ENCODE measurements around the gene PTPRR.

Gene PTPRR

GRCh38 chr12:70772836-70773235 is 147.7 kb downstream of the PTPRR start:
- no peaks in the 10 kb centered on the region for H3K4me1 Mint-ChIP-seq
- no peak overlapping the region for H3K27ac Mint-ChIP-seq
- no peaks in the 10 kb centered on the region for H3K27me3 Mint-ChIP-seq

GRCh38 chr12:70771581-70771980 is 149.0 kb downstream of the PTPRR start:
- ATAC-seq (no peak), DNase-seq (no peak)
- peaks cover 5% of the 10 kb centered on the region for H3K9me3 Mint-ChIP-seq
- no peaks in the 10 kb centered on the region for H3K4me1 Mint-ChIP-seq
- H3K27me3 Mint-ChIP-seq, result no peaks in the 10 kb centered on the region
- H3K36me3 Mint-ChIP-seq (ENCODE audit: low read depth), result no peaks in the 10 kb centered on the region
- H3K27ac Mint-ChIP-seq, result no peak overlapping the region
- no peak overlapping the region for H3K4me3 Mint-ChIP-seq

More at GRCh38 chr12:70772836-70773235, 147.7 kb downstream of the PTPRR start:
- Mint-ChIP-seq H3K36me3 (ENCODE audit: low read depth) (no peaks in the 10 kb centered on the region), H3K9me3 (no peaks in the 10 kb centered on the region), H3K4me3 (no peak overlapping the region)
- DNase-seq (no peak), ATAC-seq (no peak)

GRCh38 chr12:70763666-70764065 is 156.9 kb downstream of the PTPRR start:
- Mint-ChIP-seq H3K4me1 (no peaks in the 10 kb centered on the region), H3K27ac (no peak overlapping the region), H3K36me3 (ENCODE audit: low read depth) (no peaks in the 10 kb centered on the region), H3K4me3 (no peak overlapping the region), H3K9me3 (peaks cover 9% of the 10 kb centered on the region), H3K27me3 (no peaks in the 10 kb centered on the region)
- DNase-seq (no peak), ATAC-seq (no peak)

GRCh38 chr12:70762000-70762399 is 158.5 kb downstream of the PTPRR start:
- H3K27me3 Mint-ChIP-seq, result no peaks in the 10 kb centered on the region
- H3K4me1 Mint-ChIP-seq, result no peaks in the 10 kb centered on the region
- no peak overlapping the region for H3K4me3 Mint-ChIP-seq
- ATAC-seq (no peak), DNase-seq (no peak)
- no peak overlapping the region for H3K27ac Mint-ChIP-seq
- H3K9me3 Mint-ChIP-seq, result peaks cover 4% of the 10 kb centered on the region
- no peaks in the 10 kb centered on the region for H3K36me3 Mint-ChIP-seq (ENCODE audit: low read depth)

- H3K27ac Mint-ChIP-seq, result no peak overlapping the region
- H3K9me3 Mint-ChIP-seq, result no peaks in the 10 kb centered on the region
- ATAC-seq (no peak), DNase-seq (no peak)
- H3K4me1 Mint-ChIP-seq, result no peaks in the 10 kb centered on the region
- H3K36me3 Mint-ChIP-seq (ENCODE audit: low read depth), result no peaks in the 10 kb centered on the region
- no peak overlapping the region for H3K4me3 Mint-ChIP-seq
- no peaks in the 10 kb centered on the region for H3K27me3 Mint-ChIP-seq
Measured at GRCh38 chr12:70759161-70759918, 161.2 kb downstream of the PTPRR start.

GRCh38 chr12:70758494-70758845 is 162.1 kb downstream of the PTPRR start:
- ATAC-seq, result no peak
- Mint-ChIP-seq H3K27me3 (no peaks in the 10 kb centered on the region), H3K4me3 (no peak overlapping the region), H3K4me1 (no peaks in the 10 kb centered on the region), H3K9me3 (no peaks in the 10 kb centered on the region), H3K36me3 (ENCODE audit: low read depth) (no peaks in the 10 kb centered on the region), H3K27ac (no peak overlapping the region)
- DNase-seq, result no peak

- ATAC-seq (no peak), DNase-seq (no peak)
- H3K4me1 Mint-ChIP-seq, result no peaks in the 10 kb centered on the region
- H3K27ac Mint-ChIP-seq, result no peak overlapping the region
- no peaks in the 10 kb centered on the region for H3K9me3 Mint-ChIP-seq
- no peaks in the 10 kb centered on the region for H3K36me3 Mint-ChIP-seq (ENCODE audit: low read depth)
- no peak overlapping the region for H3K4me3 Mint-ChIP-seq
- no peaks in the 10 kb centered on the region for H3K27me3 Mint-ChIP-seq
Measured at GRCh38 chr12:70757830-70758493, 162.6 kb downstream of the PTPRR start.

- Mint-ChIP-seq H3K27me3 (peaks cover 5% of the 10 kb centered on the region), H3K27ac (no peak overlapping the region), H3K4me1 (no peaks in the 10 kb centered on the region), H3K4me3 (no peak overlapping the region), H3K9me3 (no peaks in the 10 kb centered on the region), H3K36me3 (ENCODE audit: low read depth) (no peaks in the 10 kb centered on the region)
- ATAC-seq (no peak), DNase-seq (no peak)
Measured at GRCh38 chr12:70756791-70757190, 163.7 kb downstream of the PTPRR start.

- no peak for DNase-seq
Measured at GRCh38 chr12:70756118-70756517, 164.4 kb downstream of the PTPRR start.

GRCh38 chr12:70754330-70754741 is 166.2 kb downstream of the PTPRR start:
- DNase-seq (no peak), ATAC-seq (no peak)
- Mint-ChIP-seq H3K27ac (no peak overlapping the region), H3K4me1 (no peaks in the 10 kb centered on the region), H3K27me3 (peaks cover 8% of the 10 kb centered on the region), H3K9me3 (no peaks in the 10 kb centered on the region), H3K4me3 (no peak overlapping the region), H3K36me3 (ENCODE audit: low read depth) (no peaks in the 10 kb centered on the region)

More at GRCh38 chr12:70756118-70756517, 164.4 kb downstream of the PTPRR start:
- Mint-ChIP-seq H3K4me1 (no peaks in the 10 kb centered on the region), H3K36me3 (ENCODE audit: low read depth) (no peaks in the 10 kb centered on the region), H3K9me3 (no peaks in the 10 kb centered on the region), H3K27ac (no peak overlapping the region), H3K27me3 (peaks cover 8% of the 10 kb centered on the region), H3K4me3 (no peak overlapping the region)
- ATAC-seq, result no peak

- Mint-ChIP-seq H3K9me3 (no peaks in the 10 kb centered on the region), H3K27ac (no peak overlapping the region), H3K36me3 (ENCODE audit: low read depth) (no peaks in the 10 kb centered on the region), H3K4me3 (no peak overlapping the region), H3K27me3 (peaks cover 15% of the 10 kb centered on the region), H3K4me1 (no peaks in the 10 kb centered on the region)
- no peak for DNase-seq
- no peak for ATAC-seq
Measured at GRCh38 chr12:70752327-70752726, 168.2 kb downstream of the PTPRR start.

- H3K36me3 Mint-ChIP-seq (ENCODE audit: low read depth), result no peaks in the 10 kb centered on the region
- H3K9me3 Mint-ChIP-seq, result no peaks in the 10 kb centered on the region
- no peaks in the 10 kb centered on the region for H3K4me1 Mint-ChIP-seq
- no peak for ATAC-seq
- H3K27ac Mint-ChIP-seq, result no peak overlapping the region
- no peak for DNase-seq
- peaks cover 15% of the 10 kb centered on the region for H3K27me3 Mint-ChIP-seq
- H3K4me3 Mint-ChIP-seq, result no peak overlapping the region
Measured at GRCh38 chr12:70749931-70750330, 170.6 kb downstream of the PTPRR start.

GRCh38 chr12:70748809-70749208 is 171.7 kb downstream of the PTPRR start:
- peaks cover 15% of the 10 kb centered on the region for H3K27me3 Mint-ChIP-seq
- H3K9me3 Mint-ChIP-seq, result no peaks in the 10 kb centered on the region
- no peak overlapping the region for H3K4me3 Mint-ChIP-seq
- no peak for ATAC-seq
- H3K27ac Mint-ChIP-seq, result no peak overlapping the region
- DNase-seq, result no peak
- H3K4me1 Mint-ChIP-seq, result no peaks in the 10 kb centered on the region
- H3K36me3 Mint-ChIP-seq (ENCODE audit: low read depth), result no peaks in the 10 kb centered on the region

- Mint-ChIP-seq H3K9me3 (no peaks in the 10 kb centered on the region), H3K36me3 (ENCODE audit: low read depth) (no peaks in the 10 kb centered on the region), H3K27me3 (peaks cover 13% of the 10 kb centered on the region), H3K27ac (no peak overlapping the region), H3K4me1 (no peaks in the 10 kb centered on the region), H3K4me3 (no peak overlapping the region)
- DNase-seq (no peak), ATAC-seq (no peak)
Measured at GRCh38 chr12:70747445-70748260, 172.9 kb downstream of the PTPRR start.

GRCh38 chr12:70745048-70745447 is 175.5 kb downstream of the PTPRR start:
- no peak overlapping the region for H3K4me3 Mint-ChIP-seq
- no peaks in the 10 kb centered on the region for H3K36me3 Mint-ChIP-seq (ENCODE audit: low read depth)
- no peaks in the 10 kb centered on the region for H3K4me1 Mint-ChIP-seq
- H3K27ac Mint-ChIP-seq, result no peak overlapping the region
- ATAC-seq, result no peak
- DNase-seq, result no peak
- H3K9me3 Mint-ChIP-seq, result no peaks in the 10 kb centered on the region
- peaks cover 9% of the 10 kb centered on the region for H3K27me3 Mint-ChIP-seq
